Spleen (tissue), 11 donors: ENCODE results near the gene PACRG. TPM values are rescaled to one million over a fixed set of nuclear protein-coding genes. Genes with fewer than 3 reads are reported as not detected.

Source experiments
- DNase-seq: peaks from one replicate; pipeline ENCODE4 v3.0.0-alpha.2; 2020
- H3K27ac ChIP-seq, 8 donors: fragments of 200-600 bp; sonication (generic) in 7 of 8; 1 replicate in 4 of 8; 2 replicates in 4 of 8; pipeline versions ENCODE4 v1.5.0 to v1.8.0; 2016 to 2021; ENCODE audit warnings: inconsistent platforms in 4 of 8, mild to moderate bottlenecking in 4 of 8, moderate library complexity in 1 of 8
- H3K27me3 ChIP-seq, 7 donors: fragments of 200-600 bp; sonication (generic) in 6 of 7; replicated peaks in 1 of 7; 1 replicate in 4 of 7; 2 replicates in 3 of 7; pipeline versions ENCODE4 v1.5.0 to v1.8.0; 2016 to 2021; ENCODE audit warnings: inconsistent platforms in 3 of 7, mild to moderate bottlenecking in 1 of 7
- H3K36me3 ChIP-seq, 6 donors: fragments of 200-600 bp; sonication (generic) in 5 of 6; 1 replicate in 4 of 6; 2 replicates in 2 of 6; pipeline versions ENCODE4 v1.5.0 to v1.8.0; 2016 to 2021; ENCODE audit warnings: inconsistent platforms in 2 of 6
- H3K4me1 ChIP-seq, 6 donors: fragments of 200-600 bp; sonication (generic) in 5 of 6; 1 replicate in 3 of 6; 2 replicates in 3 of 6; pipeline versions ENCODE4 v1.5.0 to v1.8.0; 2016 to 2021; ENCODE audit warnings: inconsistent platforms in 3 of 6
- H3K4me3 ChIP-seq, 8 donors: fragments of 200-600 bp; sonication (generic) in 7 of 8; 1 replicate in 4 of 8; 2 replicates in 4 of 8; pipeline versions ENCODE4 v1.5.0 to v1.8.0; 2016 to 2021; ENCODE audit warnings: inconsistent platforms in 4 of 8, mild to moderate bottlenecking in 4 of 8, moderate library complexity in 2 of 8
- H3K9me3 ChIP-seq, 8 donors: fragments of 200-600 bp; sonication (generic) in 7 of 8; 1 replicate in 4 of 8; 2 replicates in 4 of 8; pipeline versions ENCODE4 v1.5.0 to v1.8.0; 2016 to 2021; ENCODE audit warnings: inconsistent platforms in 4 of 8
- POLR2A ChIP-seq, 3 donors: fragments of 450-650 bp; IDR thresholded peaks; one replicate each; pipeline ENCODE4 v1.5.1; 2017; ENCODE audit warnings: antibody characterized with exemption in 3 of 3, mild to moderate bottlenecking in 1 of 3
- POLR2AphosphoS5 ChIP-seq, 3 donors: sonication (generic); formaldehyde crosslinking; IDR thresholded peaks; one replicate each; pipeline ENCODE4 v1.5.1; 2017; ENCODE audit warnings: antibody characterized with exemption in 3 of 3
- WGBS, 5 donors: extraction: QIAGEN DNeasy Blood & Tissue Kit in 3 of 5; methylation state at CpG; one replicate each; pipeline versions ENCODE4 v1.1.5 to v1.1.7; 2013 to 2018; 5-methylcytosine and 5-hydroxymethylcytosine counted together
- intact Hi-C: fragments of 100-400 bp; cut with DNase I; formaldehyde crosslinking; loops from one replicate; pipeline ENCODE4 v1.15.0; 2023; ENCODE audit warnings: low total_unique reads
- polyA plus RNA-seq, 3 donors: library from polyadenylated mRNA; stranded (reverse); fragments of 200-250 nt; gene quantifications; one replicate each; pipeline ENCODE4 v1.2.1, GENCODE V29; 2013
- total RNA-seq, 7 donors: library from RNA; depleted of rRNA in 3 of 7; stranded (reverse); fragments of >200 nt in 3 of 7; fragmentation: NEBNext Ultra II Directional in 4 of 7; extraction: Animal tissue kit (Norgen Biotek cat#: 25700) in 4 of 7; gene quantifications; one replicate each; pipeline versions ENCODE4 v1.1.0 to v1.2.1, GENCODE V29; 2016 to 2021
- TF ChIP-seq, protein P1 (sequence below), 11 experiments: fragments of 200-600 bp in 7 of 11; fragments of 450-650 bp in 4 of 11; sonication (generic) in 4 of 11; IDR thresholded peaks in 8 of 11; conservative IDR thresholded peaks in 3 of 11; 1 replicate in 7 of 11; 2 replicates in 4 of 11; pipeline versions ENCODE4 v1.4.0 to v1.8.0; 2016 to 2021; ENCODE audit warnings: antibody characterized with exemption in 11 of 11, inconsistent platforms in 4 of 11, mild to moderate bottlenecking in 1 of 11
- donor health status: healthy with polysubstance abuse.
- donor health status: DM: no; HTN: no; CAD: no; lungs with moderate emphysema.
- donor health status: DM: no; HTN: no; CAD: no.
- donor health status: Bipolar disorder and iron deficiency.
- donor health status: healthy.
- donor health status: DM: no; HTN: no; CAD: no.
- donor health status: DM: yes; HTN: yes; CAD: no.

The PACRG gene
- total and polyA plus RNA-seq, 10 donors, result 0.32 to 2.0 (median 1.0) TPM; not detected in 5

DNA sequence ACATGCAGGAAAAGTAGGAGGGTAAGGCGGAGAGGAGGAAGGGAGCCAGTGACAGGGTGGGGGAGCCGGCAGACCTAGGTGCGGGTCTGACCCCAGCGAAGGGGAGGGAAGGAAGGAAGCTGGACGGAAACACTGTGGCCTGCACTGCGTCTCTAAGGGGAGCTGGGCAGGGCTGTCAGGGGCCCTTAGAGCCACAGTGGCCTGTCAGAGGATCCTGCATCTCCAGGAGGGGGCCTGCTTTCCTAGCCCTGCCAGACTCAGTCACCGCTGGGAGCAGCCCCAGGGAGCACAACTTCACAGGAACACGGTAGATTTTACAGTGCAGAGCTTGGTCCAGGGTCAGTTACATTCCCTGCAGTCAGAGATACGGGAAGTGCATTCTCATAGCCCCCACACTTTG, 118.2 kb downstream of the PACRG start:
- no peak overlapping the region for H3K27ac ChIP-seq
- DNase-seq, result no peak
- H3K9me3 ChIP-seq, result peaks cover 0 to 4% (median 0%) of the 10 kb centered on the region in 8 donors
- 48 to 59% (median 51%) methylated on average over 9 of the region's 9 CpGs for WGBS, 5 donors
- no peak overlapping the region for H3K4me3 ChIP-seq
- no peaks in the 10 kb centered on the region for H3K27me3 ChIP-seq
- no peaks in the 10 kb centered on the region for H3K4me1 ChIP-seq
- no peaks in the 10 kb centered on the region for H3K36me3 ChIP-seq
- intact Hi-C loops, result no loop called here
- TF ChIP-seq POLR2AphosphoS5 (IDR thresholded peaks at IDR 0.05), result no peak

DNA sequence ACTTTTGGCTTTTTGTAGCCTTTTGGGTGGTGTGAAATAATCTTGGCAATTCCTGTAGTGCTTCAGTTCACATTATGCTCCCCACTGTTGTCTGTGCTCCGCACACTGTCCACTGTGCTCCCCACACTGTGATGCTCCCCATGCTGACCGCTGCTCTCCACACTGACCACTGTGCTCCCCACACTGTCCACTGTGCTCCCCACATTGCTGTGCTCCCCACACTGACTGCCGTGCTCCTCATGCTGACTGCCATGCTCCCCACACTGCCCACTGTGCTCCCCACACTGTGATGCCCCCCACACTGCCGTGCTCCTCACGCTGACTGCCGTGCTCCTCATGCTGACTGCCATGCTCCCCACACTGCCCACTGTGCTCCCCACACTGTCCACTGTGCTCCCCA, 118.9 kb downstream of the PACRG start:
- Histone ChIP-seq H3K36me3 (no peaks in the 10 kb centered on the region), H3K4me1 (no peaks in the 10 kb centered on the region), H3K9me3 (peaks cover 0 to 4% (median 0%) of the 10 kb centered on the region in 8 donors), H3K4me3 (no peak overlapping the region), H3K27me3 (no peaks in the 10 kb centered on the region), H3K27ac (no peak overlapping the region)
- 88 to 99% (median 92%) methylated on average over 6 of the region's 6 CpGs for WGBS, 5 donors
- intact Hi-C loops, result no loop called here
- TF ChIP-seq POLR2A (IDR thresholded peaks at IDR 0.05), result no peak
- no peak for TF ChIP-seq POLR2AphosphoS5 (IDR thresholded peaks at IDR 0.05)
- TF ChIP-seq, protein P1, sequence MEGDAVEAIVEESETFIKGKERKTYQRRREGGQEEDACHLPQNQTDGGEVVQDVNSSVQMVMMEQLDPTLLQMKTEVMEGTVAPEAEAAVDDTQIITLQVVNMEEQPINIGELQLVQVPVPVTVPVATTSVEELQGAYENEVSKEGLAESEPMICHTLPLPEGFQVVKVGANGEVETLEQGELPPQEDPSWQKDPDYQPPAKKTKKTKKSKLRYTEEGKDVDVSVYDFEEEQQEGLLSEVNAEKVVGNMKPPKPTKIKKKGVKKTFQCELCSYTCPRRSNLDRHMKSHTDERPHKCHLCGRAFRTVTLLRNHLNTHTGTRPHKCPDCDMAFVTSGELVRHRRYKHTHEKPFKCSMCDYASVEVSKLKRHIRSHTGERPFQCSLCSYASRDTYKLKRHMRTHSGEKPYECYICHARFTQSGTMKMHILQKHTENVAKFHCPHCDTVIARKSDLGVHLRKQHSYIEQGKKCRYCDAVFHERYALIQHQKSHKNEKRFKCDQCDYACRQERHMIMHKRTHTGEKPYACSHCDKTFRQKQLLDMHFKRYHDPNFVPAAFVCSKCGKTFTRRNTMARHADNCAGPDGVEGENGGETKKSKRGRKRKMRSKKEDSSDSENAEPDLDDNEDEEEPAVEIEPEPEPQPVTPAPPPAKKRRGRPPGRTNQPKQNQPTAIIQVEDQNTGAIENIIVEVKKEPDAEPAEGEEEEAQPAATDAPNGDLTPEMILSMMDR (IDR thresholded peaks at IDR 0.05 in 8 of 11, conservative IDR thresholded peaks at IDR 0.05 in 3 of 11), result no peak
- no peak for DNase-seq

DNA sequence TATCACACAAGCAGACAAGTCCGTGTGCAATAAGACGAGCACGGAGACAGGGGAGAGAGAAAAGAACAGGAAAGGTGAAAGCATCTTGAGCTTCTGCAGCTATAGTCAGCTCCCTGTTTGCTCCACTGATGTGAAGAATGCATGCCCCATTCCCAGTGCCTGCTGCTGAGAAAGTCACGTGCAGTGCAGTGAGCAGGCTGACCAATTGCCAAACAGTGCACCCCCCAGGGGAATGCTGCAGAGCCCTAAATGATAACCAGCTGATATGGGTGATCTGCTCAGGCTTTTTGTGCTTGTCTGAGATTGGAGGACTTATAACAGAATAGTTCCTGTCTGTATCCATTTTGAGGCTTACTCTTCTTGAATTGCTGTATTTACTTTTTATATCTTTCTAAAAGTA, 121.5 kb downstream of the PACRG start:
- intact Hi-C loops, result no loop called here
- H3K27ac ChIP-seq, result no peak overlapping the region
- TF ChIP-seq POLR2AphosphoS5 (IDR thresholded peaks at IDR 0.05), result no peak
- no peak for TF ChIP-seq POLR2A (IDR thresholded peaks at IDR 0.05)
- TF ChIP-seq, protein P1 (IDR thresholded peaks at IDR 0.05 in 8 of 11, conservative IDR thresholded peaks at IDR 0.05 in 3 of 11), result no peak
- H3K4me1 ChIP-seq, result no peaks in the 10 kb centered on the region
- peaks cover 0 to 2% (median 0%) of the 10 kb centered on the region in 8 donors for H3K9me3 ChIP-seq
- no peaks in the 10 kb centered on the region for H3K27me3 ChIP-seq
- DNase-seq, result no peak
- WGBS, 5 donors, result 75 to 90% (median 79%) methylated on average over 4 of the region's 4 CpGs
- H3K36me3 ChIP-seq, result no peaks in the 10 kb centered on the region
- no peak overlapping the region for H3K4me3 ChIP-seq

DNA sequence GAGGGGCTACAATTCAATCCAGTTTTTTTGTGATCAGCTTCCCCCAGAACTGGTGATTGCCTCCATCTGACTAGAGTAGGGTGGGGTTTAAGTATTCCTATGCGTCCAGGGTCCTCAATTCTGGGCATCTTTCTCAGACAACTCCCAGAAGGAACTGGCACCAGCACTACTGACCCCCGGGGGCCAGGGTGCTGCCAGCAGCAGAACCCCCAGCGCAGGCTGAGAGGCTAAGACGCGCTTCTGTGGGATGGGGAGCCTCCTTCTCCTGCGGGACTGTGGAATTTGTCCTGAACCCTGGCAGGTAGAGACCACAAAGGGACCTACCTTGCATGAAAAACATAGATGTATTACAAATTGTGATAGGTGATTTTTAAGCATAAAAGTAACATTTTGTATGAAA, 124.4 kb downstream of the PACRG start:
- H3K4me3 ChIP-seq, result no peak overlapping the region
- WGBS, 5 donors, result 72 to 97% (median 92%) methylated on average over 6 of the region's 6 CpGs
- H3K9me3 ChIP-seq, result no peaks in the 10 kb centered on the region
- no peak for DNase-seq
- H3K36me3 ChIP-seq, result no peaks in the 10 kb centered on the region
- H3K27ac ChIP-seq, result no peak overlapping the region
- peaks cover 0 to 2% (median 0%) of the 10 kb centered on the region in 6 donors for H3K4me1 ChIP-seq
- intact Hi-C loops, result no loop called here
- TF ChIP-seq POLR2A (IDR thresholded peaks at IDR 0.05) (no peak), POLR2AphosphoS5 (IDR thresholded peaks at IDR 0.05) (no peak)
- TF ChIP-seq, protein P1 (IDR thresholded peaks at IDR 0.05 in 8 of 11, conservative IDR thresholded peaks at IDR 0.05 in 3 of 11), result no peak
- H3K27me3 ChIP-seq, result no peaks in the 10 kb centered on the region
